NCI-H146 (cell line): ENCODE data around the gene CEP192.
"Not testable (repeated sequence)": the region's sequence is repeated elsewhere in the genome, so short reads cannot be mapped to it uniquely, and the experiment has no call there.

Experiments
- DNase-seq: peaks from one replicate; lab custom pipeline; 2025; lab: John Stamatoyannopoulos, UW

The CEP192 gene

DNA sequence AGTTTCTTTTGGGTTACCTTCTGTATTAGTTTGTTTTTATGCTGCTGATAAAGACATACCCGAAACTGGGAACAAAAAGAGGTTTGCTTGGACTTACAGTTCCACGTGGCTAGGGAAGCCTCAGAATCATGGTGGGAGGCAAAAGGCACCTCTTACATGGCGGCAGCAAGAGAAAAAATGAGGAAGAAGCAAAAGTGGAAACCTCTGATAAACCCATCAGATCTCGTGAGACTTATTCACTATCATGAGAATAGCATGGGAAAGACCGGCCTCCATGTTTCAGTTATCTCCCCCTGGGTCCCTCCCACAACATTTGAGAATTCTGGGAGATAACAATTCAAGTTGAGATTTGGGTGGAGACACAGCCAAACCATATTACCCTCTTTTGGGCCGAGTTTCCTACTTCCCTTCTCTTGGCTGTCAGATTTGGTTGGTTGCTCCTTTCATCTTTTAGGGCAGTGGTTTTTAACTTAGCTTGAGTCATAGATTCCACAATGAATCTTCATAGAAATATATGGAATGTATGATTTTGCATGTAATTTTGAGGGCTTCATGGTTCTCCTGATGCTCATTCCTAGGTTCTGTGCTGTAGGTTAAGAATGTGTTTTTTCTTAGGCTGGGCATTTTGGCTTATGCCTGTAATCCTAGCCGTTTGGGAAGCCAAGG lies 44.2 kb downstream of the CEP192 start:
- DNase-seq, result no peak

DNA sequence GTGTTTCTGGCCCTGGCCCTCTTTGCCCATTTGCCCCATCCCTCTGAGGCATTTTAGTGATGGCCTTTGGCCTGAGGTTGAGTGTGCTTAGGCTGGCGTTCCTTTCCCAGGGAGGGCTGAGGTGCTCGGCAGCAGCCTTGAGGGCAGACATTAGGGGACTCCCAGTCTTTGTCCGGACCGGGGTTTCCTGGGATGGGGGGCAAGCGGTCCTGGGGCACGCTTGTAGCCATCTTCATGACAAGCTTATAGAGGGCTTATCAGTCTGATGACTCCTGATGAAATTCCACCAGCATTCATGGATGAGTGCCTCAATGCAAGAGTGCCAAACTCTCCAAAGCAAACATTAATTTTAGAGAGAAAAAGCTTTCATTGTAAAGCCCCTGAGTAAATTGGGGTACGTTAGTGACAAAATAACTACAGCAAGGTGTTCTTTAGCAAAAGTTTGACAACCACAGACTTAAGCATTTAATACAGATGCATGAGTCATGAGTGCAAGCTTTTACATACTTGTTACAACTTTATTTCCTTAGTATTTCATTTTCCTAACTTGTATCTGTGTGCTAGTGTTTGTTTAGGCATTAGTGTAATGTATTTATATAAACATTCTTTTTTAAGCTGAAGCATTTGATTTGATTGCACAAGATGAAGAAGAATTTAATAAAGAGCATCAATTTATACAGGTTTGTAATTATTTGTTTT lies 45.6 kb downstream of the CEP192 start:
- DNase-seq, result no peak

- no peak for DNase-seq
Observed at GRCh38 chr18:13039806-13040205, 48.6 kb downstream of the CEP192 start.

- DNase-seq, result no peak
Observed at GRCh38 chr18:13043066-13043465, 51.9 kb downstream of the CEP192 start.

DNA sequence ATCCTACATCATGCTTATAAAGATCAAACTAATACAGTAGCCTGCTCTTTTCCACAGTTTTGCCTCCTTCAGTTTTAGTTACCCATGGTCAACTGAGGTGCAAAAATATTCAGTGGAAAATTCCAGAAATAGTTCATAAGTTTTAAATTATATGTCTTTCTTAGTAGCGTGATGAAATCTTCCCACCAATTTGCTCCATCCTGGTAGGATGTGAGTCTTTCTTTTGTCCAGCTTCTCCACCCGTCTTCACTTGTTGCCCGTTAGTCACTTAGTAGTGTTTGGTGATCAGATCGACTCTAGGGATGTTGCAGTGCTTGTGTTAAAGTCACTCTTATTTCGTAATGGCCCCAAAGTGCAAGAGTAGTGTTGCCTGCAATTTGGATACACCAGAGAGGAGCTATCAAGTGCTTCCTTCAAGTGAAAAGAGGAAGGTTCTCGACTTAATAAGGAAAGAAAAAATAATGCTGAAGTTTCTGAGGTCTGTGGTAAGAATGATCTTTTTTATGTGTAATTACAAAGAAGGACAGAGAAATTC lies 57.0 kb downstream of the CEP192 start:
- DNase-seq, result no peak

GRCh38 chr18:13051159-13051558 lies 60.0 kb downstream of the CEP192 start:
- DNase-seq, result no peak

DNA sequence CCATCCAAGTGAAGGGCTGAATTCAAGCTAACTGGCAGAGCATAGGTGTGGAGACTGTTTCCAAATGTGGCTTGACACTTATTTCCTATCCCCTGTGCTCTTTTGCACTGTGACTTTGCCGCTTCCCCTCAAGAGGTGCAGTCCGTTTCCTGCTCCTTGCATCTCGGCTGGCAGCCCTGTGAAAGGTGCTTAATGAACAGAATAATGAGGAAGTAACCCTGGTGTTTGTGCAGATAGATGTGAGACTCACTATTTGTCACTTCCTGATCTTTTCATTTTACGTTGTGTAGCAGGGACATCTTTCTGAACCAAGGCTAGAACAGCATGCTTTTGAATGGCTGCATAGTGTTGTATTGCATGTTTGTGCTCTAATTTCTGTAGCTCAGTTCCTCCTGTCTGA lies 60.8 kb downstream of the CEP192 start:
- no peak for DNase-seq

DNA sequence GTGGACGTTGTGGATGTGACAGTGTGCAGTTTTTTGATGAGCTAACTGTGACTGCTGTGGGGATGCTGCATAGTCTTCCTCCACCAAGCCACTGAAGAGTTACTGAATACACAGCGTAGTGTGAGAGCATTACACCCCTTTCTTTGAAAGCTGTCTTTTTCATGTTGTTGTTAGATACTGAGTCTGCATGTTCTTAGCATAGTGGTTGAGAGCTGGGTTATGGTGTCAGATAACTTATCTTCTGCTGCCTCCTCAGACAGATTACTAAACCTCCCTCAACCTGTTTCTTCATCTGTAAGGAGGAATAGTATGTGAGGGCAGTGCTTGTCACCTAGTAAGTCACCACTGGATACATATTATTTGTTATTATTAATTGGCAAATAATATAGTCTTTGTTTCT lies 63.2 kb downstream of the CEP192 start:
- no peak for DNase-seq

DNA sequence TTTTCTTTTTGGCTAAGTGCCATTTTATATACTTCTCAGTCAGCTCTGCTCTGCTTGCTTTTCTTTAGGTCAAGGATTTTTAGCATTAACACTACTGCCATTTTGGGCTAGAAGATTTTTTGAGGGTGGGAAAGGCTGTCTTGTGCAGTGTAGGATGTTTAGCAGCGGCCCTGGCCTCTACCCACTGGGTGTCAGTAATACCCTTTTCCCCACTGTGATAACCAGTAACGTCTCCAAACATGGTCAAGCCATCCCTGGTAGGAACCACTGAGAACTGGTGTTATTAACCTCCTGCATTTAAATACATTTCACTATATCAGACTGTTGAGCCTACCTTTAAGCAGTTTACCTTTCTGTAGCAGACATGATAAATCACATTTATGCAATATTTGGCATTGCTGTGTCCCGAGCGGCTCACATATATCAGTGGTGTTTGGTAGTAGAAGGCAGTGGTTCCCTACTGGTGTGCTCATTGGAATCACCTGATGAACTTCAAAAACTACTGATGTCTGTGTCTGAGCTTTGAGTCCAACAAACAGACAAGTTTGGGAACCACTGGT lies 70.5 kb downstream of the CEP192 start:
- no peak for DNase-seq

- DNase-seq, result no peak
Observed at GRCh38 chr18:13067124-13067523, 76.0 kb downstream of the CEP192 start.

DNA sequence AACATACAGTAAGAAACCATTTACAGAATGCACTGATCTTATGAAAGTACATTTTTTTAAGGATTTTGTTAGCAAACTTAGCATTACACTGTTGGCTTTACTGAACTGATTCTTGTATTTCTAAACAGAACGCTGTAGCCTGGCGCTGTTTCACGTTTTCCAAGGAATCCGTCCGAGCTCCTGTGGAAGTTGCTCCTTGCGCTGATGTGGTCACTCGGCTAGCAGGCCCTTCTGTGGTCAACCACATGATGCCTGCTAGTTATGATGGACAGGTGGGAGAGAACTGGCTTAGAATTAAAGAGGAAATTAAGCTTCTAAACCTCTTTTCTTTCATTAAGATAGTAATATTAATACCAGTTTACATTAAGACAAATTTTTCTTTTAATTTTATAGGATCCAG lies 76.8 kb downstream of the CEP192 start:
- no peak for DNase-seq

- no peak for DNase-seq
Observed at GRCh38 chr18:13070460-13070859, 79.3 kb downstream of the CEP192 start.

GRCh38 chr18:13076886-13077285 lies 85.7 kb downstream of the CEP192 start:
- DNase-seq, result no peak

DNA sequence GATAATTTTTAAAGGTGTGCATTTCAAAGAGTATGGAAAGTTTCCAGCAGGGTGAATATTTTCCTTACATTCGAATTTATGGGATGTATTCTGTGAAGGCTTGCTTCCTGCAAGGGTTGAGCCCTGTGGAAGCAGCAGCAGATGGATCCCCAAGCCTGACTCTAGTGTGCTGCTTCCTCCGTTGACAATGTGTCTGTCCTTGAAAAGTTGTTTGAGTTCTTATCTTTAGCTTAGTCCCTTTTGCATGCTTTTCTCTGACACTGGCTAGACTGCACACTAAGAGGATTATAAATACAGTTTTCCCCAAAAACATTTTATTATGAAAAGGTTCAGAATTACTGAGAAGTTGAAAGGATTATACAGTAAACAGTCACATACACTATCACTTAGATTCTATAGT lies 86.3 kb downstream of the CEP192 start:
- DNase-seq, result no peak

DNA sequence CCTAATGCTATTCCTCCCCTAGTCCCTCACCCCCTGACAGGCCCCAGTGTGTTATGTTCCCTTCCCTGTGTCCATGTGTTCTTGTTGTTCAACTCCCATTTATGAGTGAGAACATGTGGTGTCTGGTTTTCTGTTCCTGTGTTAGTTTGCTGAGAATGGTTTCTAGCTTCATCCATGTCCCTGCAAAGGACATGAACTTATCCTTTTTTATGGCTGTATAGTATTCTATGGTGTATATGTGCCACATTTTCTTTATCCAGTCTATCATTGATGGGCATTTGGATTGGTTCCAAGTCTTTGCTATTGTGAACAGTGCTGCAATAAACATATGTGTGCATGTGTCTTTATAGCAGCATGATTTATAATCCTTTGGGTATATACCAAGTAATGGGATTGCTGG lies 86.9 kb downstream of the CEP192 start:
- DNase-seq, result not testable (repeated sequence)

- no peak for DNase-seq
Observed at GRCh38 chr18:13086906-13087305, 95.7 kb downstream of the CEP192 start.

GRCh38 chr18:13095466-13095865 lies 104.3 kb downstream of the CEP192 start:
- no peak for DNase-seq

DNA sequence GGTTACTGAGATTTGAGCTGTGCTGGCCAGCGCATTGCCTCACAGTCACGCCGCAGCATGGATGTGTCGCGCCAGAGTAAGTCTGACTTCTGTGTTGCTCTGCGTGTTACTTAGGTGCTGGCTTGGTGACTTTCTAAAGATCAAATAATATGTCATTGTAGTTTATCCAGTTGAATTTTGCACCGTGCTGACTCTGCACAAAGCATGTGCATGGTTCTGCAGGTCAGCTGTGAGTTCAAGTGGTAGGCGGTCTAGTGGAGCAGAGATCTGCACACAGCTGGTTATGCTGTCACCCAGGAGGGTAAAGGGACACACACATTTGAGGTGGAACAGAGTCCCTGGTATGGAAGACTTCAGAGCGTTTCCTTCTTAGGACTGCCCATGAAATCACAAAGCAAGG lies 105.1 kb downstream of the CEP192 start:
- no peak for DNase-seq

DNA sequence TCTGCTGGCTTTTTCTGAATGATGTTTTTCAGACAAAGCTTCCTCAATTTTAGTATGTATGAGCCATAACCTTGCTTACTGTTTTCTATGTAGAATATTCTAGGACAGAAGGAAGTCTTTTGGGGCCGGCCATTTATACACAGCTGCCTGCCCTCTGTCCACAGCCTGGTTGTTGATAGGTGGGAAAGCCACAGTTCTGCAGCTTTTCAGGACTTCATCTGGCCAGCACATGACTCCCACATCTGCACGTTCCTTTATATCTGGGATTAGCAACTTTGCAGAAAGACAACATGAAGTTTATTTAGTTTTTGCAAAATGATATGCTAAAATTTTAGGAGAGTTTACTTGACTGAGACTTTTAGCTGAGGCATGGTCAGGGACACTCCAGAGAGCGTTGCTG lies 105.6 kb downstream of the CEP192 start:
- no peak for DNase-seq

DNA sequence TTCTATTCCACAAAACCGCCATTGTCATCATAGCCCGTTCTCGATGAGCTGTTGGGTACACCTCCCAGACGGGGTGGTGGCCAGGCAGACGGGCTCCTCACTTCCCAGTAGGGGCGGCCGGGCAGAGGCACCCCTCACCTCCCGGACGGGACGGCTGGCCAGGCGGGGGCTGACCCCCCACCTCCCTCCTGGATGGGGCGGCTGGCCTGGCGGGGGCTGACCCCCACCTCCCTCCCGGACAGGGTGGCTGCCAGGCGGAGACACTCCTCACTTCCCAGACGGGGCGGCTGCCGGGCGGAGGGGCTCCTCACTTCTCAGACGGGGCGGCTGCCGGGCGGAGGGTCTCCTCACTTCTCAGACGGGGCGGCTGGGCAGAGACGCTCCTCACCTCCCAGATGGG lies 106.9 kb downstream of the CEP192 start:
- not testable (repeated sequence) for DNase-seq

- DNase-seq, result no peak
Observed at GRCh38 chr18:13099113-13099512, 108.0 kb downstream of the CEP192 start.

- no peak for DNase-seq
Observed at GRCh38 chr18:13100942-13101658, 109.9 kb downstream of the CEP192 start.
